Endothelial cell of umbilical vein (primary cell): Measurements from ENCODE around the gene CROCC2. TPM values are rescaled to one million over a fixed set of nuclear protein-coding genes. Genes with fewer than 3 reads are reported as not detected.

Experiments
- BruUV-seq: library from RNA; stranded (reverse); fragments of 400-500 nt; replicated peaks from 2 replicates; lab custom pipeline; 2021; lab: Mats Ljungman, UMichigan
- CTCF ChIA-PET: fragments of 300-600, 350-600 bp; sonication (Branson Sonifier 250); formaldehyde crosslinking; loops from one replicate; lab custom pipeline; 2021; ENCODE audit warnings: antibody characterized with exemption, inconsistent platforms; lab: Charles Lee
- POLR2A ChIA-PET: fragments of 300-600, 350-600 bp; sonication (Branson Sonifier 250); formaldehyde crosslinking; loops from one replicate; lab custom pipeline; 2021; ENCODE audit warnings: antibody characterized with exemption, inconsistent platforms; lab: Charles Lee
- DNase-seq: peaks from one replicate; pipeline ENCODE4 v3.0.0-alpha.2; 2011; ENCODE audit warnings: low read depth, low spot score
- FAIRE-seq: peaks from 2 replicates; lab custom pipeline; 2011; peaks lifted over from hg19 to GRCh38; lab: Jason Lieb, UNC
- H2AFZ ChIP-seq: 2 replicates; pipeline ENCODE4 v1.6.0; 2012; ENCODE audit warnings: low read depth, low read length, control low read depth, inconsistent platforms
- H3K27ac ChIP-seq: 2 replicates; pipeline ENCODE4 v1.5.1; 2011; ENCODE audit warnings: low read depth, mild to moderate bottlenecking, control low read depth, low read length, moderate library complexity; ENCODE audit not compliant: insufficient read depth
- H3K27me3 ChIP-seq, 2 experiments: 2 replicates each; pipeline versions ENCODE4 v1.6.0 to v1.6.1; 2011; ENCODE audit warnings: low read length in 2 of 2, mixed read lengths in 1 of 2; ENCODE audit not compliant: control insufficient read depth in 2 of 2, insufficient read depth in 2 of 2
- H3K36me3 ChIP-seq, 2 experiments: 2 replicates in 1 of 2; 3 replicates in 1 of 2; pipeline ENCODE4 v1.5.1; 2011; ENCODE audit warnings: low read length in 2 of 2, mild to moderate bottlenecking in 1 of 2, moderate library complexity in 1 of 2; ENCODE audit not compliant: control insufficient read depth in 2 of 2, insufficient read depth in 2 of 2; ENCODE audit errors: extremely low read depth in 1 of 2
- H3K4me1 ChIP-seq: 3 replicates; pipeline ENCODE4 v1.5.1; 2011; ENCODE audit warnings: mild to moderate bottlenecking, low read length; ENCODE audit not compliant: control insufficient read depth, insufficient read depth; ENCODE audit errors: extremely low read depth
- H3K4me2 ChIP-seq: 2 replicates; pipeline ENCODE4 v1.6.1; 2011; ENCODE audit warnings: low read length, control low read depth, mixed read lengths; ENCODE audit not compliant: insufficient read depth
- H3K4me3 ChIP-seq, 3 experiments: fragments of 200-600 bp in 1 of 3; sonication (generic), shearing (Covaris generic) in 1 of 3; replicated peaks in 1 of 3; 2 replicates each; pipeline ENCODE4 v1.5.1; 2011 to 2016; ENCODE audit warnings: control low read depth in 3 of 3, low read length in 3 of 3, mild to moderate bottlenecking in 2 of 3, inconsistent platforms in 1 of 3, low read depth in 1 of 3, moderate library complexity in 1 of 3; ENCODE audit not compliant: insufficient read depth in 1 of 3
- H3K79me2 ChIP-seq: 2 replicates; pipeline ENCODE4 v1.6.0; 2012; ENCODE audit warnings: low read length, inconsistent platforms; ENCODE audit not compliant: control insufficient read depth, insufficient read depth
- H3K9ac ChIP-seq: replicated peaks from 2 replicates; pipeline ENCODE3; 2011; ENCODE audit warnings: low read length, control low read depth; ENCODE audit not compliant: insufficient read depth; ENCODE audit errors: extremely low read depth
- H3K9me1 ChIP-seq: replicated peaks from 3 replicates; pipeline ENCODE4 v1.6.0; 2011; ENCODE audit warnings: mild to moderate bottlenecking, low read length; ENCODE audit not compliant: control insufficient read depth, insufficient read depth; ENCODE audit errors: extremely low read depth
- H3K9me3 ChIP-seq: replicated peaks from 2 replicates; pipeline ENCODE4 v1.5.1; 2012; ENCODE audit warnings: low read length, inconsistent platforms; ENCODE audit not compliant: control insufficient read depth, insufficient read depth
- H4K20me1 ChIP-seq: replicated peaks from 2 replicates; pipeline ENCODE3; 2011; ENCODE audit warnings: mild to moderate bottlenecking, low read length; ENCODE audit not compliant: control insufficient read depth, insufficient read depth; ENCODE audit errors: extremely low read depth
- EZH2 ChIP-seq: IDR thresholded peaks from 2 replicates; pipeline ENCODE4 v1.6.1; 2012; ENCODE audit warnings: borderline replicate concordance, low read depth, mild to moderate bottlenecking, moderate library complexity, low read length, inconsistent platforms; ENCODE audit not compliant: severe bottlenecking
- FOS ChIP-seq: IDR thresholded peaks from 2 replicates; pipeline ENCODE4 v1.6.1; 2011; ENCODE audit warnings: mild to moderate bottlenecking, low read length, moderate library complexity, borderline replicate concordance; ENCODE audit not compliant: insufficient read depth
- GATA2 ChIP-seq: IDR thresholded peaks from 2 replicates; pipeline ENCODE4 v1.7.0; 2011; ENCODE audit warnings: low read depth, mild to moderate bottlenecking, moderate library complexity, mixed read lengths, low read length; ENCODE audit not compliant: insufficient read length, insufficient read depth
- JUN ChIP-seq: IDR thresholded peaks from 2 replicates; pipeline ENCODE4 v1.6.1; 2011; ENCODE audit warnings: borderline replicate concordance, low read depth; ENCODE audit not compliant: insufficient read length, insufficient read depth
- MYC ChIP-seq: IDR thresholded peaks from one replicate; pipeline ENCODE4 v1.6.1; 2011; ENCODE audit warnings: mild to moderate bottlenecking, low read depth, low read length
- POLR2A ChIP-seq: IDR thresholded peaks from 2 replicates; pipeline ENCODE4 v1.6.1; 2012; ENCODE audit warnings: low read depth, mild to moderate bottlenecking, control low read depth, low read length
- POLR2AphosphoS5 ChIP-seq: IDR thresholded peaks from 2 replicates; pipeline ENCODE4 v1.6.1; 2012; ENCODE audit warnings: low read depth, mild to moderate bottlenecking, control low read depth, low read length, moderate library complexity; ENCODE audit not compliant: insufficient read depth
- dilution Hi-C: fragments of 300-500 bp; cut with MboI; formaldehyde crosslinking; loops from one replicate; pipeline ENCODE4 v1.15.0; 2019; ENCODE audit warnings: low sequenced_read_pairs; ENCODE audit not compliant: extremely low pct_ligation_motif_present
- intact Hi-C: fragments of 100-400 bp; cut with micrococcal nuclease; formaldehyde crosslinking; loops from one replicate; pipeline ENCODE4 v1.10.0; 2022
- polyA plus RNA-seq, 4 experiments: library from polyadenylated mRNA; depleted of rRNA in 3 of 4; stranded (reverse) in 3 of 4; unstranded in 1 of 4; fragments of >200 nt; gene quantifications; 2 replicates each; pipeline versions ENCODE4 v1.2.1 to v1.2.3, GENCODE V29; 2011 to 2012; ENCODE audit warnings: missing spikeins in 1 of 4
- total RNA-seq: library from RNA; stranded (reverse); gene quantifications from 2 replicates; pipeline ENCODE4 v1.2.3, GENCODE V29; 2021
- TF ChIP-seq, protein P1 (sequence below): IDR thresholded peaks from 2 replicates; pipeline ENCODE4 v1.6.1; 2011; ENCODE audit not compliant: insufficient read depth, insufficient read length
- TF ChIP-seq, protein P2 (sequence below), 2 donors: IDR thresholded peaks; 1 replicate in 1 of 2; 2 replicates in 1 of 2; pipeline ENCODE4 v1.5.1; 2011; ENCODE audit warnings: low read length in 2 of 2, mild to moderate bottlenecking in 2 of 2, moderate library complexity in 2 of 2, control low read depth in 1 of 2, inconsistent platforms in 1 of 2, low read depth in 1 of 2; ENCODE audit not compliant: insufficient read depth in 1 of 2; ENCODE audit errors: extremely low read depth in 1 of 2

Gene CROCC2
- total and polyA plus RNA-seq, 2 donors (not counting 3 experiments of a cell fraction or from before 2014, with no cell fraction given) = not detected

DNA sequence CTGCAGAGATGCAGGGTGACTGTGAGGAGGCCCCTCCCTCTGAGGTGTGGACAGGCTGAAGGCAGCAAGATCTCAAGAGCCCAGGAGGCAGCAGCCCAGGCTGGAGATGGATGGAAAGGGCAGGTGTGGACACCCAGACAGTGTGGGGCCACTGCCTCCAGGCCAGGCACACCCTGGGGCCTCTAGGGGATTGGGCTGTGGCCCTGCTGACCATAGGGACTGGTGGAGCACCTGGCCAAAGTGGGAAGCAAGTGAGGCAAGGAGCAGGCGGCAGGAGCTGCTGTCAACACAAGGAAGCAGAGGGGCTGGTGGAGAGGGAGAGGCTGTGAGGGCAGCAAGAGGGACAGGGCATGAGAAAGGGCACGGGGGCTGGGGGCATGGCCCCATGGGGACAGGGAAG is 103.1 kb downstream of the CROCC2 start:
- peak overlapping the region; percentile 37 for H3K4me2 ChIP-seq
- intact Hi-C loops (no loop called here), dilution Hi-C loops (no loop called here)
- peaks cover 22% of the 10 kb centered on the region for H3K4me1 ChIP-seq
- peak overlapping the region; percentile 21 for H3K9ac ChIP-seq
- BruUV-seq = no TSS peak
- no peak overlapping the region for H3K4me3 ChIP-seq
- peak overlapping the region; percentile 58 for H3K27ac ChIP-seq
- no peaks in the 10 kb centered on the region for H3K27me3 ChIP-seq
- no peak for DNase-seq
- POLR2A ChIA-PET = interaction anchor here (1.6 kb wide), 1 partner anchor 11 kb away, joined by 8 read pairs; the partner anchor contains the start of gene SNED1
- peaks cover 10% of the 10 kb centered on the region for H3K79me2 ChIP-seq
- H3K36me3 ChIP-seq = no peaks in the 10 kb centered on the region
- CTCF ChIA-PET = interaction anchor here (1.0 to 3.5 kb wide), 16 partner anchors 9 to 158 kb away, joined by 3 to 30 read pairs (median 4); partner anchors contain the start of gene SNED1
- H4K20me1 ChIP-seq = no peaks in the 10 kb centered on the region
- TF ChIP-seq GATA2 (no peak), JUN (no peak), EZH2 (no peak), POLR2AphosphoS5 (no peak), POLR2A (no peak), MYC (no peak), FOS (no peak)
- TF ChIP-seq, protein P1, sequence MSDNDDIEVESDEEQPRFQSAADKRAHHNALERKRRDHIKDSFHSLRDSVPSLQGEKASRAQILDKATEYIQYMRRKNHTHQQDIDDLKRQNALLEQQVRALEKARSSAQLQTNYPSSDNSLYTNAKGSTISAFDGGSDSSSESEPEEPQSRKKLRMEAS = no peak
- TF ChIP-seq, protein P2, sequence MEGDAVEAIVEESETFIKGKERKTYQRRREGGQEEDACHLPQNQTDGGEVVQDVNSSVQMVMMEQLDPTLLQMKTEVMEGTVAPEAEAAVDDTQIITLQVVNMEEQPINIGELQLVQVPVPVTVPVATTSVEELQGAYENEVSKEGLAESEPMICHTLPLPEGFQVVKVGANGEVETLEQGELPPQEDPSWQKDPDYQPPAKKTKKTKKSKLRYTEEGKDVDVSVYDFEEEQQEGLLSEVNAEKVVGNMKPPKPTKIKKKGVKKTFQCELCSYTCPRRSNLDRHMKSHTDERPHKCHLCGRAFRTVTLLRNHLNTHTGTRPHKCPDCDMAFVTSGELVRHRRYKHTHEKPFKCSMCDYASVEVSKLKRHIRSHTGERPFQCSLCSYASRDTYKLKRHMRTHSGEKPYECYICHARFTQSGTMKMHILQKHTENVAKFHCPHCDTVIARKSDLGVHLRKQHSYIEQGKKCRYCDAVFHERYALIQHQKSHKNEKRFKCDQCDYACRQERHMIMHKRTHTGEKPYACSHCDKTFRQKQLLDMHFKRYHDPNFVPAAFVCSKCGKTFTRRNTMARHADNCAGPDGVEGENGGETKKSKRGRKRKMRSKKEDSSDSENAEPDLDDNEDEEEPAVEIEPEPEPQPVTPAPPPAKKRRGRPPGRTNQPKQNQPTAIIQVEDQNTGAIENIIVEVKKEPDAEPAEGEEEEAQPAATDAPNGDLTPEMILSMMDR (IDR thresholded peaks at IDR 0.05; ENCODE audit: extremely low read depth in 1 of 2, insufficient read depth in 1 of 2, low read depth in 1 of 2, low read length in 2 of 2) = no peak
- no peaks in the 10 kb centered on the region for H3K9me3 ChIP-seq
- no peaks in the 10 kb centered on the region for H3K9me1 ChIP-seq
- no peak for FAIRE-seq
- no peak overlapping the region for H2AFZ ChIP-seq
